ENCODE results near the gene SLC41A3. TPM values are rescaled to one million over a fixed set of nuclear protein-coding genes. Genes with fewer than 3 reads are reported as not detected.
A peak's percentile ranks its signal among the peaks of the same experiment; 100 is the strongest.

Gene SLC41A3
- total RNA-seq, 1 experiment from 2014 or later, result 35.5 TPM

- Histone ChIP-seq H3K4me1 (ENCODE audit: insufficient read depth, low read length) (no peaks in the 10 kb centered on the region), H3K79me1 (ENCODE audit: insufficient read depth, low read depth, low read length, poor library complexity, severe bottlenecking) (no peaks in the 10 kb centered on the region), H2AK5ac (ENCODE audit: insufficient read length, low read length) (no peak overlapping the region), H3K27me3 (ENCODE audit: insufficient read depth, low read length) (no peaks in the 10 kb centered on the region), H3T11ph (ENCODE audit: low read length) (no peak overlapping the region), H3K14ac (ENCODE audit: insufficient read depth, low read length) (no peak overlapping the region), H3K9ac (ENCODE audit: extremely low read depth, insufficient read length, low read length) (no peak overlapping the region), H2BK120ac (ENCODE audit: low read depth, low read length, poor library complexity, severe bottlenecking) (no peak overlapping the region), H3K4ac (ENCODE audit: low read depth, low read length) (no peak overlapping the region), H2BK12ac (ENCODE audit: insufficient read length, low read depth, low read length) (no peak overlapping the region), H3K27ac (ENCODE audit: insufficient read length, low read depth, low read length) (no peak overlapping the region), H3K23ac (ENCODE audit: insufficient read length, low read depth, low read length) (no peak overlapping the region), H3K18ac (ENCODE audit: insufficient read length, low read depth, low read length) (no peak overlapping the region), H2BK20ac (ENCODE audit: low read depth, low read length, poor library complexity, severe bottlenecking) (no peak overlapping the region), H3K9me3 (ENCODE audit: control insufficient read depth, low read depth, low read length) (no peaks in the 10 kb centered on the region), H2BK15ac (ENCODE audit: low read depth, low read length) (no peak overlapping the region), H3K23me2 (ENCODE audit: insufficient read length, low read depth, low read length, poor library complexity, severe bottlenecking) (no peaks in the 10 kb centered on the region), H4K5ac (ENCODE audit: insufficient read length, low read depth, low read length) (no peak overlapping the region), H4K8ac (replicated peaks; ENCODE audit: insufficient read length, low read depth, low read length) (no peak overlapping the region), H2AFZ (ENCODE audit: low read length) (no peak overlapping the region), H3K79me2 (ENCODE audit: insufficient read depth, low read length) (no peaks in the 10 kb centered on the region), H2BK5ac (ENCODE audit: insufficient read length, low read length) (no peak overlapping the region), H4K91ac (ENCODE audit: insufficient read length, low read depth, low read length) (no peak overlapping the region), H4K20me1 (ENCODE audit: control insufficient read depth, insufficient read depth, insufficient read length) (no peaks in the 10 kb centered on the region), H3K4me2 (ENCODE audit: insufficient read depth, insufficient read length, low read length) (no peak overlapping the region), H3K56ac (ENCODE audit: insufficient read length, low read depth, low read length) (no peak overlapping the region)
- Mint-ChIP-seq H3K4me3 (no peak overlapping the region), H3K36me3 (ENCODE audit: insufficient read depth in 1 of 3, low read depth in 3 of 3) (peaks cover 0 to 13% (median 3%) of the 10 kb centered on the region in 3 experiments; a peak in 5 of 7 replicates), H3K27ac (peak overlapping the region in 1 of 3 experiments; percentile 24; a peak in 3 of 7 replicates), H3K4me1 (peaks cover 0 to 2% of the 10 kb centered on the region in 2 experiments; a peak in 1 of 4 replicates), H3K9me3 (no peaks in the 10 kb centered on the region), H3K27me3 (ENCODE audit: low read depth) (no peaks in the 10 kb centered on the region)
- no peak for DNase-seq
- TF ChIP-seq, protein P1, sequence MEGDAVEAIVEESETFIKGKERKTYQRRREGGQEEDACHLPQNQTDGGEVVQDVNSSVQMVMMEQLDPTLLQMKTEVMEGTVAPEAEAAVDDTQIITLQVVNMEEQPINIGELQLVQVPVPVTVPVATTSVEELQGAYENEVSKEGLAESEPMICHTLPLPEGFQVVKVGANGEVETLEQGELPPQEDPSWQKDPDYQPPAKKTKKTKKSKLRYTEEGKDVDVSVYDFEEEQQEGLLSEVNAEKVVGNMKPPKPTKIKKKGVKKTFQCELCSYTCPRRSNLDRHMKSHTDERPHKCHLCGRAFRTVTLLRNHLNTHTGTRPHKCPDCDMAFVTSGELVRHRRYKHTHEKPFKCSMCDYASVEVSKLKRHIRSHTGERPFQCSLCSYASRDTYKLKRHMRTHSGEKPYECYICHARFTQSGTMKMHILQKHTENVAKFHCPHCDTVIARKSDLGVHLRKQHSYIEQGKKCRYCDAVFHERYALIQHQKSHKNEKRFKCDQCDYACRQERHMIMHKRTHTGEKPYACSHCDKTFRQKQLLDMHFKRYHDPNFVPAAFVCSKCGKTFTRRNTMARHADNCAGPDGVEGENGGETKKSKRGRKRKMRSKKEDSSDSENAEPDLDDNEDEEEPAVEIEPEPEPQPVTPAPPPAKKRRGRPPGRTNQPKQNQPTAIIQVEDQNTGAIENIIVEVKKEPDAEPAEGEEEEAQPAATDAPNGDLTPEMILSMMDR (conservative IDR thresholded peaks at IDR 0.05), result no peak
- WGBS (ENCODE audit: extremely low coverage, insufficient read length, low lambda C conversion rate), result no CpG with 5 or more reads among the region's 16 CpGs
These were observed 31.5 kb downstream of the SLC41A3 start for GRCh38 chr3:126052196-126053058.
